A673 (cell line): ENCODE results near the gene CYBC1.

Experiments
- EZH2 ChIP-seq: fragments of 200-600 bp; sonication (generic); IDR thresholded peaks from 2 replicates; pipeline ENCODE4 v1.6.1; 2017; ENCODE audit warnings: borderline replicate concordance, low read depth, mild to moderate bottlenecking, mixed read lengths, antibody characterized with exemption, low read length; ENCODE audit not compliant: poor library complexity, severe bottlenecking
- TF ChIP-seq, protein P1 (sequence below): fragments of 300-800, 200-600 bp; sonication (generic); conservative IDR thresholded peaks from 2 replicates; pipeline ENCODE4 v1.5.1; 2017; ENCODE audit warnings: low read depth, mild to moderate bottlenecking, antibody characterized with exemption, low read length, moderate library complexity, mixed read lengths

DNA sequence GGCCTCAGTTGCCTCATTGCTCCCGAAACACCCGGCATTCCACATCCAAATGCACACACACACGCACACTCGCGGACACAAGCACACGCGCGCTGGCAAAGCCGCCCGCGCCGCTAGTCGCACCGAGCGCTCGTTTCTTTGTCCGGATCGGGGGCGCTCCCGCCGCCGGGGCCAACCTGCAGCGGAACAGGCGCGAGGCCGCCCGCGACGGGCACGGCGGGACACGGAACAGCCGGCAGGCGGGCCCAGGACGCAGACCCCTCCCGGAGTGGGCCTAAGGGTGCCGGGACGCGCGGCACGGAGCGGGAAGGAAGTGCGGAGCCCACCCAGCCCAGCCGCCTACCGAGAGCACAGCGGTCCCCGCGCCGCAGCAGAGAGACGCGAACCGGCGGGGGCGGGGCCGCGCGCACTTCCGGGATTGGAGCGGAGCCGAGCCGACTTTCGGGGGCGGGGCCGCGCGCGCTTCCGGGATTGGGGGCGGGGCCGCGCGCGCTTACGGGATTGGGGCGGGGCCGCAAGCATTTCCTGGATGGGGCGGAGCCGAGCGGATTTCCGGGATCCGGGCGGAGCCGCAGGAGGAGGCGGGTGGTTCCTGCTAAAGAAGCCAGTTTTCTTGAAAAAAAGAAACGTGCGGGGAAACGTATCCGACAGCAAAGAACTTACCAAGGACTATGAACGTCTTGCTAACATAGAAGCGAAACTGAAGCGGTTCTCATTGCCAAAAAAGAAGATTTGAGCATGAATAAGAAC, at the start of gene CYBC1:
- TF ChIP-seq, protein P1, sequence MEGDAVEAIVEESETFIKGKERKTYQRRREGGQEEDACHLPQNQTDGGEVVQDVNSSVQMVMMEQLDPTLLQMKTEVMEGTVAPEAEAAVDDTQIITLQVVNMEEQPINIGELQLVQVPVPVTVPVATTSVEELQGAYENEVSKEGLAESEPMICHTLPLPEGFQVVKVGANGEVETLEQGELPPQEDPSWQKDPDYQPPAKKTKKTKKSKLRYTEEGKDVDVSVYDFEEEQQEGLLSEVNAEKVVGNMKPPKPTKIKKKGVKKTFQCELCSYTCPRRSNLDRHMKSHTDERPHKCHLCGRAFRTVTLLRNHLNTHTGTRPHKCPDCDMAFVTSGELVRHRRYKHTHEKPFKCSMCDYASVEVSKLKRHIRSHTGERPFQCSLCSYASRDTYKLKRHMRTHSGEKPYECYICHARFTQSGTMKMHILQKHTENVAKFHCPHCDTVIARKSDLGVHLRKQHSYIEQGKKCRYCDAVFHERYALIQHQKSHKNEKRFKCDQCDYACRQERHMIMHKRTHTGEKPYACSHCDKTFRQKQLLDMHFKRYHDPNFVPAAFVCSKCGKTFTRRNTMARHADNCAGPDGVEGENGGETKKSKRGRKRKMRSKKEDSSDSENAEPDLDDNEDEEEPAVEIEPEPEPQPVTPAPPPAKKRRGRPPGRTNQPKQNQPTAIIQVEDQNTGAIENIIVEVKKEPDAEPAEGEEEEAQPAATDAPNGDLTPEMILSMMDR, result no peak
- TF ChIP-seq EZH2, result no peak
